EH (cell line): ENCODE results near the gene CD84.
"Not testable (repeated sequence)": the region's sequence is repeated elsewhere in the genome, so short reads cannot be mapped to it uniquely, and the experiment has no call there.

Source experiments
- DNase-seq: peaks from one replicate; pipeline ENCODE4 v3.0.0-alpha.2; 2015; ENCODE audit warnings: low read depth

Gene CD84

DNA sequence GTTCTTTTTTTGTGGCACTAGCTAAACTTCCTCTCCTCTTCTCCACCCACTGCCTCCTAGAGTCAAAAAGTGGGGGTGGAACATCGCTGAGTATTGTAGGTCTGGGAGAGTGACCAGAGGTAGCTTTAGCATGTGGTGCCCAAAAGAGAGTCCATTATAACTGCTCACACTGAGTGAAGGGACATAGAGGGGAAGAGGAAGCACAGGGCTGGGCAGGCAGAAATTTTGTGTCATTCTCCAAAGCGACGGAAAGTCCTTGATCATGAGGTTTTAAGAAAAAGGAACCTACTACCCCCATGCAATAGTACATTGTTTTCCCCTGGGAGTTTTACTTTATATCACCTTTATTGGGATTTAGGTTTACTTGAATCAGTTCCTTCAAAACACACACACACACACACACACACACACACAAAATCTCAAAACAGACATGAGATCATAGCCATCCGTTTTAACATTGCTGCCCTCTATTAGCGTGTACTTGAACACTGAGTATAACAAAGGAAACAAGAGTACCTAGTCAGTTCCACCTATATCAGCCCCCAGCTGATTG, 4.1 kb downstream of the CD84 start:
- DNase-seq: no peak

GRCh38 chr1:160570840-160571239, 8.5 kb downstream of the CD84 start:
- no peak for DNase-seq

DNA sequence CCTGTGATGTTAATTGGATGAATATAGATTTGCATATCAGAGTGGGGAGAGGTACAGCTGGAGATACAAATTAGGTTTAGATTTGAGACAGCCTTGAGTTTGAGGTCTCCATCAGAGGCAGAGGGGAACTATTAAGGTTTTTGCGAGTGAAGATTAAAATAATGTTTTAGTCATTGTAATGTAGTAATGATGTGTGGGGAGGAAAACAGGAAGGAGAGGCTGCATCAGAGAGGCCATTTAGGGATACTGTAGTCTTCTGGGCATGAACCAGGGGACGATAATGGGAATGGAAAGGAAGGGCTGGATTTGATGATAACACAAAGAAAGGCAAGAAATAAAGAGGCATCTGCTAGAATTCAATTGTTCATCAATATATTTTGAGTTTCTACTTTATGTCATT, 9.5 kb downstream of the CD84 start:
- no peak for DNase-seq

DNA sequence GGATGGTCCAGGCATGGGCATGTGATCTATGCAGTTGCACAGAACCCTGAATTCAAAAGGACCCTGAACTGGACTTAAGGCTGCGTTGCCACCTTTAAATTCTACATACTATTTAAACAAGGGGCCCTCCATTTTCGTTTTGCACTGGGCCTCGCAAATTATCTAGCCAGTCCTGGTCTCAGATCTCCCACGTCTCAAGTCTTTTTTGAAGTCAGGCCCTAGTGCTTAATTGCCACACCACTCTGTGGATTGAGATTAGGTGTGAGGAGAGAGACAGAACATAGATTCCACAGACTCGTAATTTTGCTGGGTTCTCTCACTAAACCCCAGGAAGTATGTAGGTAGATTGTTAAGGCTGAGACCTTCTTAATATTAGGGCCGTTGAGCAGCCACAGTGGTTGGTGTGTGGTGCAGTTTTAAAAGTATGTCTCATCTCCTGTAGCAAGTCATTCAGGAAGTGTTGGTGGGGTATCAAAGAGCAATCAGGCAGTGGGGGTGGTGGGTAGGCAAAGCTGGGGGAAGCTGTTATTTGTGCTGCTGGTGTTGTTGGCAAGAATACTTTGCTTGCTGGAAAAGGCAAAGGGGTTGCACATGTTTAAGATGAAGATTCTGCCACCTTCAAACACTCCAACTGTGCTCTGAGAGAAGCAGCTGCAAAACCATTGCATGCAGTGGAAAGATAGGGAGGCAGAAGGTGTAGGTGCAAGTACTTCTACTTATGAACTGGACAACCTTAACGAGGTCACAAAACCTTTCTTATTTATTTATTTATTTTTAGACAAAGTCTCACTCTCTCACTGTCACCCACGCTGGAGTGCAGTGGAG, 11.2 kb downstream of the CD84 start:
- no peak for DNase-seq

DNA sequence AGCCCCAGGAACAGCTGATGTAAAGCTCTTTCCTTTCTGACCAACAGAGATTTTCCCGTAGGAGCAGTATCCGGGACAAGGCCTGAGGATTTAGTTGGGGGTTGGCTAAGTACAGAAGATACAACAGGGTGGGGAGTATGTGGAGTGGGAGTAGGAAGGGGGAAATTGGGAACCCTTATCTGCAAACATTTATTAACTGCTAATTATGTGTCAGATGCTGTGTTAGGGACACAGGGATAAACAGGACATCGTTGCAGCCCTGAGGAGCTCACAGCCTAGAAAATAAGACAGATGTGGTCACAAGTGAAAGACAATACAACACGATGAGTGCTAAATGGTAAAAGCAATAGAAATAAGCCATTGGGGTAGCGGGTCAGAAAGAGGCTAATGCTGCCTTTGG, 12.0 kb downstream of the CD84 start:
- DNase-seq: no peak

DNA sequence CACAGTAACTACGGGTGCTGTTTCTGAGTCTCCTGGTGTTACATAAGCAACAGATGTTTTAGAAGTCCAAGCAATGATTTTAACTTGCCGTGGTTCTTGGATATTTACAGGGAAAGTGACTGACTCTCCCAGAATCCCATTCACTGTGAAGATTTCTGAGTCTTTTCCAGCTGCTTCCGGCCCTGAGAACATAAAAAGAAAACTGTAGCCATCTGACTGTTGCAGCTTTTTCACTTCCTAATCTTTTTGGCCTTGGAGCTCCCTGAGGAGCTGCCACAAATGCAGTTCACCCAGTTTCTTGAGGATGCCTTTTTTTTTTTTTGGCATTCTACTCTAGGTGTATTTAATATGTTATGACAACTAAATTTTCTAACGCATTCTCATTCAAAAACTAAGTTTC, 13.7 kb downstream of the CD84 start:
- no peak for DNase-seq

DNA sequence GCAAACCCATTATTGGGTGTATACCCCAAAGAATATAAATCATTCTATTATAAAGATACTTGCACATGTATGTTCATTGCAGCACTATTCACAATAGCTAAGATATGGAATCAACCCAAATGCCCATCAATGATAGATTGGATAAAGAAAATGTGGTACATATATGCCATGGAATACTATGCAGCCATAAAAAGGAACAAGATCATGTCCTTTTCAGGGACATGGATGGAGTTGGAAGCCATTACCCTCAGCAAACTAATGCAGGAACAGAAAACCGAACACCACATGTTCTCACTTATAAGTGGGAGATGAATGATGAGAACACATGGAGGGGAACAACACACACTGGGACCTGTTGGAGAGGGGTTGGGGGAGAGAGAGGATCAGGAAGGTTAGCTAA, 16.1 kb downstream of the CD84 start:
- not testable (repeated sequence) for DNase-seq

GRCh38 chr1:160562745-160563144, 16.6 kb downstream of the CD84 start:
- DNase-seq: not testable (repeated sequence)

DNA sequence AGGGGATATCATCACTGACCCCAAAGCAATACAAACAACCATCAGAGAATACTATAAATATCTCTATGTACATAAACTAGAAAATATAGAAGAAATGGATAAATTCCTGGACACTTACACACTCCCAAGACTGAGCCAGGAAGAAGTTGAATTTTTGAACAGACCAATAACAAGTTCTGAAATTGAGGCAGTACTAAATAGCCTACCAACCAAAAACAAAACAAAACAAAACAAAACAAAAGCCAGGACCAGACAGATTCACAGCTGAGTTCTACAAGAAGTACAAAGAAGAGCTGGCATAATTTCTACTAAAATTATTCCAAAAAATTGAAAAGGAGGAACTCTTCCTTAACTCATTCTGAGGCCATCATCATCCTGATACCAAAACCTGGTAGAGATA, 18.5 kb downstream of the CD84 start:
- DNase-seq: no peak

DNA sequence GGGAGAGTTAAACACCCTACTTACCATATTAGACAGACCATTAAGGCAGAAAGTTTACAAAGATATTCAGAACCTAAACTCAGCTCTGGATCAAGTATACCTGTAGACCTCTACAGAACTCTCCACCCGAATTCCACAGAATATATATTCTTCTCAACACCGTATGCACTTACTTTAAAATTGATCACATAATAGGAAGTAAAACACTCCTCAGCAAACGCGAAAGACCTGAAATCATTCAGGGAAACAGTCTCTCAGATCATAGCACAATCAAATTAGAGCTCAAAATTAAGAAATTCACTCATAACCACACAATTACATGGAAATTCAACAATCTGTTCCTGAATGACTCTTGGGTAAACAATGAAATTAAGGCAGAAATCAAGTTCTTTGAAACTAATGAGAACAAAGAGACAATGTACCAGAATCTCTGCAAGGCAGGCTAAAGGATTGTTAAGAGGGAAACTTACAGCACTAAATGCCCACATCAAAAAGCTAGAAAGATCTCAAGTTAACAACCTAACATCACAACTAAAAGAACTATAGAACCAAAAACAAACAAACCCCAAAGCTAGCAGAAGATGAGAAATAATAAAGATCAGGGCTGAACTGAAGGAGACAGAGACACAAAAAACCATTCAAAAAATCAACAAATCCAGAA, 19.1 kb downstream of the CD84 start:
- no peak for DNase-seq

GRCh38 chr1:160559437-160559836, 19.9 kb downstream of the CD84 start:
- DNase-seq: not testable (repeated sequence)

GRCh38 chr1:160558660-160559380, 20.5 kb downstream of the CD84 start:
- no peak for DNase-seq

- DNase-seq: no peak
These were observed 25.5 kb downstream of the CD84 start for GRCh38 chr1:160553778-160554177.

DNA sequence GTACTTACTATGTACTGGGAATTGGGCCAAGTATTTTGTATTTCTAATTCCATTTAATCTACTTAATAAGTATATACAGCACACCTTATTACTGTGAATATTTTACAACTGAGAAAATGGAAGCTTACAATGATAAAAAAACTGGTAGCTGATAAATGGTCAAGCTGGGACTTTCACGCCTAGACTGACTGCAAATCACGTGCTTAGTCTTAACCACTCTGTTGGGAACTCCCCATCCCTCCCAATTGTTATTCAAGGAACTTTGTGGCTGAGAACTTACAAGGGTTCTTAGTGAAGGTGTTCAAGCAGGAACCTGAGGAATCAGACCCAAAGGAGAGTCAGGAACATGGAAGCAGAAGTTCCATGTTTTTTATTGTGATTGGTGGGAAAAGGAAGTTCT, 26.9 kb downstream of the CD84 start:
- DNase-seq: no peak

DNA sequence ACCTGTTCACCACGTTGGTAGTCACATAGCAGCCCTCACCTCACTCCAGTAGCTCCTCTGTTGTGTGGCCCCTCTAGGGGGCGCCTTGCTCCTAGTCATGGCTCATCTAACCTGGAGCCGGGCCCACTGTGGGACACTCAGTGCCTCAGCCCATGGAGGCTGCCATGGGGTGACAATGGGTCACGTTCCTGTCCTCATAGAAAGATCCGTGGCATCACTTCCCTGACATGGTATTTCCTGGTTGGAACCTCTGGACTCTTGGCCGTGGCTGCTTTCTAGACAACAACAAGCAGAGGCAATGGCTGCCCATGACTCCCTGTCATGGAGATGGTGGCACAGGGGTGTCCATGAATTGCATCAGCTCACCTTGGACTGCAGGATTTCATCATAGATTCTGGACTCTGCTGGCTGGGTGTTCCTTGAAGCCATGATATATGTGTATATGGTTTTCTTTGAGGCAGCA, 28.7 kb downstream of the CD84 start:
- no peak for DNase-seq

GRCh38 chr1:160549665-160550006, 29.7 kb downstream of the CD84 start:
- DNase-seq: no peak

- no peak for DNase-seq
These were observed 30.2 kb downstream of the CD84 start for GRCh38 chr1:160548960-160549664.

DNA sequence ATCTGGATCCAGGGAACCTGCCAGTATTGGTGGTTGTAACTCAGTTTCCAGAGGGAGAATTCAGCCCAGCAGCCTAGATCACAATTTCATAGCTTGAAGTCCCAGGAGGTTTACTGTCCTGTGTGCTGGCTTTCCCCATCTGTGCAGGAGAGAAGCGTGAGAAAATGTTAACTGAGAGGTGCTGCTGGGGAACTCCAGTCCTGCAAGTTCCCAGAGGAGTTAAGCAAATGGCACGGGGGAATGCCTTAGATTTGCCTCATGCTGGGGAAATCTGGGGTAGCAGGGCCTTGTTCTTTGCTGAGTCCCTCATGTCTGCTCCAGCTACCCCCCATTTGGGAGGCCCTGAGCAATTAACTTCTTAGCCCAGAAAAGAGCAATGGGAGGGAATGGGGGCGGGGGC, 31.1 kb downstream of the CD84 start:
- no peak for DNase-seq

- no peak for DNase-seq
These were observed 31.9 kb downstream of the CD84 start for GRCh38 chr1:160547422-160547821.

DNA sequence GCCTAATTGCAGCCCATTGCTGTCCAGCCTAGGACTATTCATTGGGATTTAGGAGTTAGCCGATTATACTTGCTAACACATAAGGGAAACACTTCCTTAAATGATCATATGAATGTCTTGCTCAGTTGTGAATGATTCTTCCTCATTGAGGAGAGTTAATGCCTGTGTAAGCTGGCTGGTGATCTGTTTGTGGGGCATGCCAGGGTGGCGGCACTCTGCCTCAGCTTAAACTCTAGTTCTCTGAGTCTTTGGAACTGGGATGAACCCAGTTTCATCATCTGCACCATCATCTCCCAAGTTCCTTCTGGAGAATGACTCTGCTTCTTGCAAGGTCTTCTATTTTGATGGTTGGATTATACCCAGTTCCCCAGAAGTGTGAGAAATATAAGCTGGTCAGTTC, 32.4 kb downstream of the CD84 start:
- no peak for DNase-seq

- peak; percentile 23 for DNase-seq
These were observed 34.6 kb downstream of the CD84 start for GRCh38 chr1:160544647-160545046.

DNA sequence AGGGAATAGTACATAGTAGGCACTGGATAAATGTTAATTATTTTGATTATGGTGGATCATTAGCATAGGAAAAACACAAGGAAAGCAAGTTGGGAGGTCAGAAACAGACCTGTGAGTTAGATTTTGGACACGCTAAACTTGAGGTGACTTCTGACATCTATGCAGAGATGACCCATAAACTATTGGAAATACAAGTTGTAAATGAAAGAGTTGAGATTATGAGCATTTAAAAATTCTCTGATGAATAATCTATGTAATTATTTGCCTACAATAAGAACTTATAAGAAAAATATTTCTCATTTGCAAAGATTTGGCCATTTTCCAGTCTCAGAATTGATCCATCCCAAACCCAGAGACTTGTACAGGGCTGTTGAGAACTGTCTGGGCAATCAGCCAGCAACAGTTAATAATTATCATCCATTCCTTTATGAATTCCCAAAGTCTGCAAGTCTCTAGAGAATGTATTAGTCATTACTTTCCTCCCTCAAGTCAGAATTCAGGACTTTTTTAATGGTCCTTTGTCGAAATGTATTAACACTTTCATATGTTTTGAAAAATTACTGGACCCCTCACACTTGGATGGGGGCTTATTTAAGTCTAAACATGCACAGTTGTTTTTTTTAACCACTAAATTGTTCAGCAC, 36.9 kb downstream of the CD84 start:
- DNase-seq: no peak
